ENCODE measurements around the gene POLD2. TPM values are rescaled to one million over a fixed set of nuclear protein-coding genes. Genes with fewer than 3 reads are reported as not detected.

Gene POLD2
- total and polyA plus RNA-seq, 2 of the 13 experiments (the other 11 are each of a cell fraction or from before 2014, with no cell fraction given) = 87.6 to 95.1 TPM

DNA sequence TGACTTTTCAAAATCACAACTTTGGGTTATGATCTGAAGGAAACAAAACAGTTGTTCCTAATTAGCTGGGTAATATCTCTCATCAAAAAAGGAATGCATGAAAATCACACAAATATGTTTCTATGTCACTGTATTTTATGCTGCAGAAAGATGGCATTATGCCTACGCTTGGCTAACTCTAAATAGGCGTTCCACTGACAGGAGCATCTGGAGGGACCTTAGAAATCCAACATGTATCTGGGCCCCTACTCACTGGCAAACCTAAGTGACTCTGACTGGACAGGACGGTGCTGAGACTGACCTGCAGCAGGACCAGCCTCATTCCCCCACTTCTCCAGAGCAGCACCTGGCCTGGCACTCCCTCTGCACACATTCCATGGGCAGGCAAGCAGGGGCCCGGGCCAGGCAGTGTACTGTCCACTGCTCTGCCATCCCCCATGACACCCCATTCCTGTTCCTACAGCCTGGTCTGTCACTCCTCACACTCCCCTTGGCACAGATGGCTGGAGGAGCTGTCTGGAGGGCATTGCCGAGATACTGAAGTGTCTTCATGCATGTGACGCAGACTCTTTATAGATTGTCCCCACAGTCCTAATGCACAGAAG lies 20.4 kb upstream of the POLD2 start (continued):
- TF ChIP-seq, protein P1, sequence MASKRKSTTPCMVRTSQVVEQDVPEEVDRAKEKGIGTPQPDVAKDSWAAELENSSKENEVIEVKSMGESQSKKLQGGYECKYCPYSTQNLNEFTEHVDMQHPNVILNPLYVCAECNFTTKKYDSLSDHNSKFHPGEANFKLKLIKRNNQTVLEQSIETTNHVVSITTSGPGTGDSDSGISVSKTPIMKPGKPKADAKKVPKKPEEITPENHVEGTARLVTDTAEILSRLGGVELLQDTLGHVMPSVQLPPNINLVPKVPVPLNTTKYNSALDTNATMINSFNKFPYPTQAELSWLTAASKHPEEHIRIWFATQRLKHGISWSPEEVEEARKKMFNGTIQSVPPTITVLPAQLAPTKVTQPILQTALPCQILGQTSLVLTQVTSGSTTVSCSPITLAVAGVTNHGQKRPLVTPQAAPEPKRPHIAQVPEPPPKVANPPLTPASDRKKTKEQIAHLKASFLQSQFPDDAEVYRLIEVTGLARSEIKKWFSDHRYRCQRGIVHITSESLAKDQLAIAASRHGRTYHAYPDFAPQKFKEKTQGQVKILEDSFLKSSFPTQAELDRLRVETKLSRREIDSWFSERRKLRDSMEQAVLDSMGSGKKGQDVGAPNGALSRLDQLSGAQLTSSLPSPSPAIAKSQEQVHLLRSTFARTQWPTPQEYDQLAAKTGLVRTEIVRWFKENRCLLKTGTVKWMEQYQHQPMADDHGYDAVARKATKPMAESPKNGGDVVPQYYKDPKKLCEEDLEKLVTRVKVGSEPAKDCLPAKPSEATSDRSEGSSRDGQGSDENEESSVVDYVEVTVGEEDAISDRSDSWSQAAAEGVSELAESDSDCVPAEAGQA (IDR thresholded peaks at IDR 0.05; ENCODE audit: low read depth) = no peak
- TF ChIP-seq, protein P1 (CRISPR knock-in tag; IDR thresholded peaks at IDR 0.05; ENCODE audit: borderline replicate concordance) = no peak
- TF ChIP-seq SMARCC2 (IDR thresholded peaks at IDR 0.05) (no peak), BCL6 (CRISPR knock-in tag; IDR thresholded peaks at IDR 0.05) (no peak), NR2C2 (CRISPR knock-in tag; IDR thresholded peaks at IDR 0.05; ENCODE audit: borderline replicate concordance) (no peak)
- TF ChIP-seq, protein P2, sequence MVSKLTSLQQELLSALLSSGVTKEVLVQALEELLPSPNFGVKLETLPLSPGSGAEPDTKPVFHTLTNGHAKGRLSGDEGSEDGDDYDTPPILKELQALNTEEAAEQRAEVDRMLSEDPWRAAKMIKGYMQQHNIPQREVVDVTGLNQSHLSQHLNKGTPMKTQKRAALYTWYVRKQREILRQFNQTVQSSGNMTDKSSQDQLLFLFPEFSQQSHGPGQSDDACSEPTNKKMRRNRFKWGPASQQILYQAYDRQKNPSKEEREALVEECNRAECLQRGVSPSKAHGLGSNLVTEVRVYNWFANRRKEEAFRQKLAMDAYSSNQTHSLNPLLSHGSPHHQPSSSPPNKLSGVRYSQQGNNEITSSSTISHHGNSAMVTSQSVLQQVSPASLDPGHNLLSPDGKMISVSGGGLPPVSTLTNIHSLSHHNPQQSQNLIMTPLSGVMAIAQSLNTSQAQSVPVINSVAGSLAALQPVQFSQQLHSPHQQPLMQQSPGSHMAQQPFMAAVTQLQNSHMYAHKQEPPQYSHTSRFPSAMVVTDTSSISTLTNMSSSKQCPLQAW (CRISPR knock-in tag; IDR thresholded peaks at IDR 0.05) = no peak
- TF ChIP-seq, protein P3, sequence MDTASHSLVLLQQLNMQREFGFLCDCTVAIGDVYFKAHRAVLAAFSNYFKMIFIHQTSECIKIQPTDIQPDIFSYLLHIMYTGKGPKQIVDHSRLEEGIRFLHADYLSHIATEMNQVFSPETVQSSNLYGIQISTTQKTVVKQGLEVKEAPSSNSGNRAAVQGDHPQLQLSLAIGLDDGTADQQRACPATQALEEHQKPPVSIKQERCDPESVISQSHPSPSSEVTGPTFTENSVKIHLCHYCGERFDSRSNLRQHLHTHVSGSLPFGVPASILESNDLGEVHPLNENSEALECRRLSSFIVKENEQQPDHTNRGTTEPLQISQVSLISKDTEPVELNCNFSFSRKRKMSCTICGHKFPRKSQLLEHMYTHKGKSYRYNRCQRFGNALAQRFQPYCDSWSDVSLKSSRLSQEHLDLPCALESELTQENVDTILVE (CRISPR knock-in tag; IDR thresholded peaks at IDR 0.05) = no peak
- TF ChIP-seq, protein P4, sequence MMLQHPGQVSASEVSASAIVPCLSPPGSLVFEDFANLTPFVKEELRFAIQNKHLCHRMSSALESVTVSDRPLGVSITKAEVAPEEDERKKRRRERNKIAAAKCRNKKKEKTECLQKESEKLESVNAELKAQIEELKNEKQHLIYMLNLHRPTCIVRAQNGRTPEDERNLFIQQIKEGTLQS (CRISPR knock-in tag; IDR thresholded peaks at IDR 0.05) = no peak
- TF ChIP-seq, protein P5, sequence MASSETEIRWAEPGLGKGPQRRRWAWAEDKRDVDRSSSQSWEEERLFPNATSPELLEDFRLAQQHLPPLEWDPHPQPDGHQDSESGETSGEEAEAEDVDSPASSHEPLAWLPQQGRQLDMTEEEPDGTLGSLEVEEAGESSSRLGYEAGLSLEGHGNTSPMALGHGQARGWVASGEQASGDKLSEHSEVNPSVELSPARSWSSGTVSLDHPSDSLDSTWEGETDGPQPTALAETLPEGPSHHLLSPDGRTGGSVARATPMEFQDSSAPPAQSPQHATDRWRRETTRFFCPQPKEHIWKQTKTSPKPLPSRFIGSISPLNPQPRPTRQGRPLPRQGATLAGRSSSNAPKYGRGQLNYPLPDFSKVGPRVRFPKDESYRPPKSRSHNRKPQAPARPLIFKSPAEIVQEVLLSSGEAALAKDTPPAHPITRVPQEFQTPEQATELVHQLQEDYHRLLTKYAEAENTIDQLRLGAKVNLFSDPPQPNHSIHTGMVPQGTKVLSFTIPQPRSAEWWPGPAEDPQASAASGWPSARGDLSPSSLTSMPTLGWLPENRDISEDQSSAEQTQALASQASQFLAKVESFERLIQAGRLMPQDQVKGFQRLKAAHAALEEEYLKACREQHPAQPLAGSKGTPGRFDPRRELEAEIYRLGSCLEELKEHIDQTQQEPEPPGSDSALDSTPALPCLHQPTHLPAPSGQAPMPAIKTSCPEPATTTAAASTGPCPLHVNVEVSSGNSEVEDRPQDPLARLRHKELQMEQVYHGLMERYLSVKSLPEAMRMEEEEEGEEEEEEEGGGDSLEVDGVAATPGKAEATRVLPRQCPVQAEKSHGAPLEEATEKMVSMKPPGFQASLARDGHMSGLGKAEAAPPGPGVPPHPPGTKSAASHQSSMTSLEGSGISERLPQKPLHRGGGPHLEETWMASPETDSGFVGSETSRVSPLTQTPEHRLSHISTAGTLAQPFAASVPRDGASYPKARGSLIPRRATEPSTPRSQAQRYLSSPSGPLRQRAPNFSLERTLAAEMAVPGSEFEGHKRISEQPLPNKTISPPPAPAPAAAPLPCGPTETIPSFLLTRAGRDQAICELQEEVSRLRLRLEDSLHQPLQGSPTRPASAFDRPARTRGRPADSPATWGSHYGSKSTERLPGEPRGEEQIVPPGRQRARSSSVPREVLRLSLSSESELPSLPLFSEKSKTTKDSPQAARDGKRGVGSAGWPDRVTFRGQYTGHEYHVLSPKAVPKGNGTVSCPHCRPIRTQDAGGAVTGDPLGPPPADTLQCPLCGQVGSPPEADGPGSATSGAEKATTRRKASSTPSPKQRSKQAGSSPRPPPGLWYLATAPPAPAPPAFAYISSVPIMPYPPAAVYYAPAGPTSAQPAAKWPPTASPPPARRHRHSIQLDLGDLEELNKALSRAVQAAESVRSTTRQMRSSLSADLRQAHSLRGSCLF (CRISPR knock-in tag; IDR thresholded peaks at IDR 0.05; ENCODE audit: borderline replicate concordance) = no peak
